ENCODE measurements around the gene DNAH17. TPM values are rescaled to one million over a fixed set of nuclear protein-coding genes. Genes with fewer than 3 reads are reported as not detected.

The DNAH17 gene, protein sequence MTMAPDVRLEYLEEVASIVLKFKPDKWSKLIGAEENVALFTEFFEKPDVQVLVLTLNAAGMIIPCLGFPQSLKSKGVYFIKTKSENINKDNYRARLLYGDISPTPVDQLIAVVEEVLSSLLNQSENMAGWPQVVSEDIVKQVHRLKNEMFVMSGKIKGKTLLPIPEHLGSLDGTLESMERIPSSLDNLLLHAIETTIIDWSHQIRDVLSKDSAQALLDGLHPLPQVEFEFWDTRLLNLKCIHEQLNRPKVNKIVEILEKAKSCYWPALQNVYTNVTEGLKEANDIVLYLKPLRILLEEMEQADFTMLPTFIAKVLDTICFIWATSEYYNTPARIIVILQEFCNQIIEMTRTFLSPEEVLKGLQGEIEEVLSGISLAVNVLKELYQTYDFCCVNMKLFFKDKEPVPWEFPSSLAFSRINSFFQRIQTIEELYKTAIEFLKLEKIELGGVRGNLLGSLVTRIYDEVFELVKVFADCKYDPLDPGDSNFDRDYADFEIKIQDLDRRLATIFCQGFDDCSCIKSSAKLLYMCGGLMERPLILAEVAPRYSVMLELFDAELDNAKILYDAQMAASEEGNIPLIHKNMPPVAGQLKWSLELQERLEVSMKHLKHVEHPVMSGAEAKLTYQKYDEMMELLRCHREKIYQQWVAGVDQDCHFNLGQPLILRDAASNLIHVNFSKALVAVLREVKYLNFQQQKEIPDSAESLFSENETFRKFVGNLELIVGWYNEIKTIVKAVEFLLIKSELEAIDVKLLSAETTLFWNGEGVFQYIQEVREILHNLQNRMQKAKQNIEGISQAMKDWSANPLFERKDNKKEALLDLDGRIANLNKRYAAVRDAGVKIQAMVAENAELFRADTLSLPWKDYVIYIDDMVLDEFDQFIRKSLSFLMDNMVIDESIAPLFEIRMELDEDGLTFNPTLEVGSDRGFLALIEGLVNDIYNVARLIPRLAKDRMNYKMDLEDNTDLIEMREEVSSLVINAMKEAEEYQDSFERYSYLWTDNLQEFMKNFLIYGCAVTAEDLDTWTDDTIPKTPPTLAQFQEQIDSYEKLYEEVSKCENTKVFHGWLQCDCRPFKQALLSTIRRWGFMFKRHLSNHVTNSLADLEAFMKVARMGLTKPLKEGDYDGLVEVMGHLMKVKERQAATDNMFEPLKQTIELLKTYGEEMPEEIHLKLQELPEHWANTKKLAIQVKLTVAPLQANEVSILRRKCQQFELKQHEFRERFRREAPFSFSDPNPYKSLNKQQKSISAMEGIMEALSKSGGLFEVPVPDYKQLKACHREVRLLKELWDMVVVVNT (N-terminal part only)
- total RNA-seq (2014; rRNA removed; shearing (Covaris generic)): 0.02 TPM in 1 of 2 replicates, not detected in the other

DNA sequence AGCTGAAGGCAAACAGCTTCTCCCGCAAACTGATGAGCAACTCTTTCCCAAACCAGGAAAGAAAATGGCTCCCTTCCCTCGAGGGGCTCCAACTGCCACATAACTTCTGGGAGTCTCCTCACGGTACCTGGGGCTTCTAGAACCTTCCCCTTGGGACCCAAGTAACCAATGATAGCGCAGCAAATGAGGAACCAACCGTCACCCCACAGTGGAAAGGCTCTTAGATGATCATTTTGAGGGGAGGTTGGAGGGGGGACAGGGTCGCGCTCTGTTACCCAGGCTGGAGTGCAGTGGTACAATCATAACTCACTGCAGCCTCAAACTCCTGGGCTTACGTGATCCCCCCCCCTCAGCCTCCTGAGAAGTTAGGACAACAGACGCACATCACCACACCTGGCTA, at the start of gene DNAH17:
TSS of gene DNAH17 (minus strand) at position 101 of the 400 bp plus-strand sequence. CDS start 2,339 bp downstream, outside the sequence.
- DNase-seq (ENCODE audit: low spot score): no peak

DNA sequence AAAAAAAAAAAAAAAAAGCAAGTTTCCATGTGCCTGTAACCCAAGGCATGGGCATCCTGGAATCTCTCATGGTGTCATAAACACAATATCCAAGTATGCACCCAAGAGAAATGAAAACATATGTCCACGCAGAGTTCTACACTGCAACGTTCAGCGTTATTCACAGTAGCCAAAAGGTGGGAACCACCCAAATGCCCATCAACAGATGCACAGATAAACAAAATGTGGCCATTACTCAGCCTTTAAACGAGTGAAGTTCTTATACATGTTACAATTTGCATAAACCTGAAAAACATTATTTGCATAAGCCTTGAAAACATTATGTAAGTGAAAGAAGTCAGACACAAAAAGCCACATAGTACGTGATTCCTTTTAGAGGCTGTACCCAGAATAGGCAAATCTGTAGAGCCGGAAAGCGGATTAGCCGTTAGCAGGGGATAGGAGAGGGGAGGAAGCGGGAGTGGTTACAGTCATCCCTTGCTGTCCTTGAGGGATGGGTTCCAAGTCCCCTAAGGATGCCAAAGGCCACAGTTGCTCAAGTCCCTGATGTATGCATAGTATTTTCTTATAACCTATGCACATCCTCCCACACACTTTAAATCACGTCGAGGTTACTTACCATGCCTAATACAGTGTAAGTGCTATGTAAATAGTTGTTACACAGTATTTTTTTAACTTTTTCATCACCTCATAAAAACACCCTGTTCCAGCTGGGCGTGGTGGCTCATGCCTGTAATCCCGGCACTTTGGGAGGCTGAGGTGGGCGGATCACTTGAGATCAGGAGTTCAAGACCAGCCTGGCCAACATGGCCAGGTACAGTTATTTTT, 47.3 kb upstream of the DNAH17 start:
- no peak for DNase-seq (ENCODE audit: low spot score)

DNA sequence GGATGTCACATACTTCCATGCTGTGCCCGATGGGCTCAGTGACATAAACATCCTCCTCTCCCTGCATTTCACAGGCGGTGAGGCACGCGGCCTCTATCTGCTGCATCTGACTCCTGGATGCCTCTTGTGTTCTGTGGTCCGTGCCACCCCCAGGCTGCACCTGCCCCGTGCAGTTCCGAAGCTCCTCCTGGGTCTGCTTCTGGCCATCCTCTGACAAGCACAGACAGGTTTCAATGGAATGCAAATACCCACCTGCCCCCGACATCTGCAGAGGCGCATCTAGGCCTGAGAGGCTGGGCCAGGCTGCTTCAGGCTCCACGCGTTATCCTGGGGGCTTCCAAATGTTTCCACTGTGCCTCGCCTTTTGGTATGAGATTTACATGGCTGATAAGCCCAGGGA, 46.3 kb upstream of the DNAH17 start:
- DNase-seq (ENCODE audit: low spot score): no peak

DNA sequence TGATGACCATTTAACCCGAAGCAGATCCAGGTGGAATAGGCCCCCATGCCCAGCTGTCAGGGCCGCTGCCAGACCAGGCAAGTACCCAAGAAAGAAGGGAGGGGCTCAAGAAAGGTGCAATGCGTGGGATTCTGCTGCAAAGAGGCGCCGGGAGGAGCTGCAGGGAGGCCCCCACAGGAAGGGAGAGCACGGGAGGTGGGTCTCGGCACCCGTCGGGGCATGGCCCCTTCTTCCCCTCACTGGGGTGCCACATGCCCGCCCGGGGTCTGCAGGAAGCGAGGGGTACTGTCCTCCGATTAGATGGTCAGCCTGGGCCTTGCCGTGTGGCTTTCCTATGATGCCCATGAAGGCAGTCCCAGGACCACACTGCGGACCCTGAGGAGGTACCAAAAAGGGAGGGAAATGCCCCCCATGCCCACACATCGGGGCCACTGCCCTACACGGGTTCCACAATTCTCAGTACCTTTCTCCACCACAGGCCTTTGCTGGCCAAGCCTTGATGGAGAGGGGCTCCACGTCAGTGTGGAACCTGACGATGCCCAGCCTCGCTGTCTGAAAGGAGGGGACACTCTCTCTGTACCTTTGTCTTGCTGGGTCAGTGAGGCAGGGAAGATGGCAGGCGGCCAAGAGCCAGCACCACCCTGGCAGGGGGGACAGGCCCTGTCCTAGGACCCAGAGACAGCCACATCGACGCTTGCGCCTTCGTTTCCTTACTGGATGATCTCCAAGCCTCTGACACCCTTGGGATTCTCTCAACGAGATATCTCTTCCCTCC, 45.5 kb upstream of the DNAH17 start:
- DNase-seq (ENCODE audit: low spot score): no peak

DNA sequence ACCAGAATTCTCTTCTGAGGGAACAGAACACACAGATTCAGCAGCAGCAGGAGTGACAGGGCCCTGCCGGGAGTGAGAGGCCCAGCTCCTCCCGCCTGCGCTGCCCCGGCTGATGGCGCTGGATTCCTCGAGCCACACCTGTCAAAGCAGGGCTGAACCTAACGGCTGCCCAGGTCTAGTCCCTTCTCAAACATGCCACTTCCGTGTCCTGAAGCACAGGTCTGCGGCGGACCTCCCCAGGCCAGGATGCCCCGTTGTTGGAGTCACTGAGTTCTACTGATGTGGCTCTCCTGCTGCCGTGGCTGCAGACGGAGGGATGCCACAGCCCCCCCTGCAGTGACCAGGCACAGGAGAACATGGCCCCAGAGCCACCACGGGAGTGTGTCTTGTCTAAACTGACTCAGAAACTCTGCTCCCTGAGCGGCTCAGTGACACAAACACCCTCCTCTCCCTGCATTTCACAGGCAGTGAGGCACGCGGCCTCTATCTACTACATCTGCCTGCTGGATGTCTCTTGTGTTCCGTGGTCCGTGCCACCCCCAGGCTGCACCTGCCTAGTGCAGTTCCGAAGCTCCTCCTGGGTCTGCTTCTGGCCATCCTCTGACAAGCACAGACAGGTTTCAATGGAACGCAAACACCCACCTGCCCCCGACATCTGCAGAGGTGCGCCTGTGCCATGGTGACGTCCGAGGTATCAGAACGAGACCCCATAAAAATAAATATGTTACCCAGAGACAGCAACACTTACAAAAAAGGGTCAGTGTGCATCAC, 44.7 kb upstream of the DNAH17 start:
- DNase-seq (ENCODE audit: low spot score): no peak

DNA sequence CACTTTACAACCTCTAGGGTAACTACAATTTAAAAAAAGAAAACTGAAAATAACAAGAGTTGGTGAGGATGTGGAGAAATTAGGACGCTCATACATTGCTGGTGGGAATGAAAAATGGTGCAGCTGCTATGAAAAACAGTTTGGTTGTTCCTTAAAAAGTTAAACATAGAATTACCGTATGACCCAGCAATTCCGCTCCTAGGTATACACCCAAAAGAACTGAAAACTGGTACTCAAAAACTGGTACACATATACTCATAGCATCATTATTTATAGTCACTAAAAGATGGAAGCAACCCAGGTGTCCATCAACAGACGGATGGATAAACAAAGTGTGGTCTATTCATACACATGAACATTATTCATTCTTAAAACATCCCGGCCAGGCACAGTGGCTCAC, 42.9 kb upstream of the DNAH17 start:
- DNase-seq (ENCODE audit: low spot score): no peak

DNA sequence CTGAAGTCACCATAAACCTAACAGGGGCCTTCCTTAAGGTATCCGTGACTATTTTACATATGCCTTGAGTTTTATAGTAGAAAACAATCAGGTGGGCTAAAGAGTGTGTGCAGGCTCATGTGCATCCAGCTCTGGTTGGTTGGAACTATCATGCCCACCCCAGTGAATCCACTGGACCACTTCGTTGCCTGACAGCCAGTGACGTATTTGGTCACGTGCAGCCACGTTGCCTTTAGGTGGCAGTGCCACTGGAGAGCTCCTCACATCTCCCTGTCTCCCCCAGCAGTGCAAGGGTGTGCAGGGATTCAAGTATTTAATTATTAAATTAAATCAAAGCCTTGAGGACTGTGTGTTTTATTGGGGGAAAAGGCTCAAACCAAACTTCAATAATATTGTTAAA, 42.1 kb upstream of the DNAH17 start:
- no peak for DNase-seq (ENCODE audit: low spot score)

DNA sequence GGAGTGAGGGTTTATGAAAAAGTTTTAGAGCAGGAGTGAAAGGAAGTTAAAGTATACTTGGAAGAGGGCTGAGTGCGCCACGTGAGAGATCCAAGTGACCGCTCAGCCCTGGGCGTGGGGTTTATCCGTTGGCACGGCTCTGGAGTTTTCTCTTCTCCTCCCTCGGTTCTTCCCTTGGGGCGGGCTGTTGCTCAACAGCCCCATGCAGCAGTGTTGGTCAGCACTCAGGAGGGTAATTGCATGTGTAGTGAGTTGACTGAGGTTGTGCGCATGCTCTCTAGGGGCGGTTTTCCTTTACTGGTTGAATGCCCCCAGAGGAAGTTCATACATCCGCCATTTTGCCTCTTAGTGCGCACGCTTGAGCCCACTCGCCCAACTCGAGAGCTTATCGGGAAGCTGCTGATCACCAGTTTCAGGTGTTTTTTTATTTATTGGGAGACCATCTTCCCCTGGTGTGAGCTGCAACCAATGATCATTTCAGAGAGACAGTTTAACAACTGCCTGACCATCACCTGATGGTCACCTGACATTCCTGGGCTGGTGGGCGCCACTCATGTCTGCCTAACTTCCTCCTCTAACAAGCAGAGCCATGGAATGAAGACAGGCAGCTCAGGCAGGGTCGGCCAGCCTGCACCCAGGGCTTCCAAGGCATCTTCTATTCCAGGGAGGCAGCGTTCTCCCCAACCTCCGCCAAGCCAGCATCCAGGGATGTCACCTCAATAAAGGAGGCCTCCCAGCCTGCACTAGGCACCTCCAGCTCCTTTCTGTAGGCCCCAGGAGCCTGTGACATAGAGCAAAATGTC, 41.3 kb upstream of the DNAH17 start:
- DNase-seq (ENCODE audit: low spot score): no peak

DNA sequence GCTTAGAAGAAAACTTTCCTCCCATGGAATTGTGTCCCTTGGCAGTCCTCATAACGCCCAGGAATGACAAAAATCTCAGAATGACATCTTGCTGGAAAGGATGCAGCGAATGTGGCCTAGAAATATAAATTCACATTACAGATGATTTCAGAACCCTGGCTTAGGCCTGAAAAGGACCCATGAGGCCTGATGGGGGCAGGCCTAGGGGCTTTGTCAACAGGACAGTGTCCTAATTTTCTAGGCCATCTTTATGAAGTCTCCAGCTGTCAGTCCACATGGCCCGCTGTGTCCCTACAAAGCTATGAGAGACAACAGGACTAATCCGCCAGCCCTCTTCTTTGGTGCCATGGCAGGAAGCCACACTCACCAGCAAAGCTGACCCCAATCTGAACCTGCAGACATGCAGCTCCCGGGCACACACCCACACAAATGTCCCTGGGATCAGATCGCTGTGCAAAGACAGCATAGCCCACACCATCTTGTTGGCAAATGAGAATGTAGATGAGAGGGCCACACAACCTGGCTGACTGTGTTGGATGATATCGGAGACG, 40.4 kb upstream of the DNAH17 start:
- no peak for DNase-seq (ENCODE audit: low spot score)

DNA sequence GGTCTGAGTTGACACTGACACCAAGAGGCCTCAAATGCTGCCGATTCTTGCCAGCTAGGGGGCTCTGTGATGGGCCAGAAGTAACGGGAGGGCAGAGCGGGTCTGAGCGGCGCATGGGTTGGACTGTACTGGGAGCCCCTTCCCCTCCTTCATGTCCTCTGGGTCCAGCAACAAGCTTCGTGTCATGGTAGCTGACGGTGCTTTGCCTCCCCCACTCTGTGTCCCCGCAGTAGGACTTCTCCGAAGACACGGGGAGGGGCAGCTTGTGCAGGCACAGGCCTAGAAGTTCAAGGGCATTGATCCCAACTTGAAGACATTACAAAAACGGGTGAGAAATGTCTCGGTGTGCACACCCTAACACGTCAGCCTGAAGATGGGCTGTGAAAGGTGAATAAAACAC, 39.8 kb upstream of the DNAH17 start:
- DNase-seq (ENCODE audit: low spot score): no peak

DNA sequence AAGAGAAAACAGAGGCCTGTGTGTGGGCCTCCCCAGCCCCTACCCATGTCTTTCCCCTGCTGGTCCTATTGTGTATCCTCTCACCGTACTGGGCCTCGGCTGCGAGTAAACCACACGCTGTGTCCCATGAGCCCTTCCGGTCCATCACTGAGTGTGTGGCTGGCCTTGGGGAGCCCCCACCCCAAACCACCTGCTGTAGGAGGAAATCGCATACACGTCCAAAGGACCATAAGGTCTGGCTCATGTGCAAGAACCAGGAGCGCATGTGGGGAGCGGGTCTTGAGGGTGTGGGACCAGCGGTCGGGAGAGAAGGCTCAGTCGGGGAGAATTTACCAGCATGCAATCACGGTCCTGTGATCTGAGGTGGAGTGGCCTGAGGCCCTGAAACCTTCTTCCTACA, 38.4 kb upstream of the DNAH17 start:
- DNase-seq (ENCODE audit: low spot score): no peak

DNA sequence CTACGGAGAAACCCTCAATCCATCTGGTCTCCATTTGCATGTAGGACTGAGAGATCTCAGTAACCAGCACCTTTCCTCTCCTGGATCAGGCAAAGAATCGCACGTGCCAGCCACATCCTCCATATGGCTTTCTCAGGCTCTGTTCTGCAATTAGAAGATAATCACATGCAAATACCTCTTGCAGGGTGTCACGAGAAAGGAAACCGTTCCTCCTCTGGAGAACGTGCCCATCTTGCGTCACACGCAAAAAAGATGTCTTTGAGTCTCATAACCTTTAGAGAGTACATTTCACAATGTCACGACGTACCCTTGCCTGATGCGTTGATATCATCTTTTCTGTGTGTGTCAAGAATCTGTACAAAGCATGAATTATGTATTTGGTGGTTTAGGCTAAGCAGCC, 36.2 kb upstream of the DNAH17 start:
- DNase-seq (ENCODE audit: low spot score): no peak

DNA sequence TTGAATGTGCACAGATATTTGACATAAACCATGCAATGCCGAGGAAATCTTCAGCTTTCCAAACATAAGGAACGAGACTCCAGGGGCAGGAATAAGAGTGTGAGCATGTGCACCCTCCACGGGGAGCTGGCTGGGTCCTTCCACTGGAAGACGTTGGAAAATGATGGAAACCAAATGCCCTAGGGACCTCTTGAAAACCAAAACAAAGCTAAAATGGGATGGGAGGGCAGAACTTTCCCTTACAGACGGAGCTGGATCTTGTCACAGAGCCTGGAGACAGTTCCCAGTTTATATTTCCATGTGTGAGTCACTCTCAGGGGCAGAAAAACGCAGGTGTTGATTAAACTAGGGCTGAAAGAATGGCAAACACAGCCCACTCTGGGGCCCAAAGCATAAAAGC, 34.4 kb upstream of the DNAH17 start:
- no peak for DNase-seq (ENCODE audit: low spot score)

DNA sequence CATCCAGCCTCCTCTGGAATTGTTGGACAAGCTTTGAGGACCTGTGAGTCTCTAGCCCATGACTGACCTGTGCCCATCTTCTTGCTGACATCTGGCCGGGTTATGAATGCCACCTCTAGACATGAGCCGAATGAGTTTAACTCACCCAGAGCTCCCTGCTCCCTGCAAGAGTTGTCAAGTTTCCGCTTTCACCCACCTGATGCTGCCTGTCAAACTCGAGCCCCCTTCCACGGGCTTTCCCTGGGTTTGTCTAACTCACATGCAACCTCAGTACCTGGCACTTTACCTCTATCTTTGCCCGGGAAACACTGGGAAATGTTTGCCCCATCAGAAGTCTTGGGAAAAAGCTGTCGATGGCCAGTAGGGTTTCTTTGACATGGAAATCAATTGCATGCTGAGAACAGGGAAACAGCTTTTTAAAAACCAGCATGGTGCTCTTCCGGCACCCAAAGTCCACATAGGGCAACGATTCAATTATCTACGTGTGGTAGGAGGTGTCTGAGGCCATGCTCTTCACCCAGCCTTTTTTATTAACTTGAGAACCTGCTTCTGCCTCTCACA, 33.8 kb upstream of the DNAH17 start:
- no peak for DNase-seq (ENCODE audit: low spot score)

DNA sequence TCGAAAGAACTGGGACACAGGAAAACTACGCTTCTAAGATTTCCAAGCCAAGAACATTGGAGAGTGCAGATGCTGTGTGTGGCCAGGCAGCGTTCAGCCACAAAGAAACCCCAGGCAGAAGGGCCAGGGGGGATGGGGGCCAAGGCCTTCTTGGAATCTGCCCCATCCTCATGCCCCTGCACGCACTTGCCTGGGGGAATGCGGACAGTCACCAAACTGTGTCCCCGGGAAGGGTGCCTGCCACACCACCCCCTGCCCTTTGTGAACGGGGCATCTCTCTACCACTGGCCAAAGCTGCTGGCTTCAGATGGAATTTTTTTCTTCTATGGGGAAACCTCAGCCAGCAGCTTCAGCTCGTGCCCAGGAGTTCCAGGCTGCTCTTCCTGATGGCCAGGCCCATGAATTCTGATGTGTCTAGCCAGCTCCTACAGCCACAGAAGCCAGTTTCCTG, 32.0 kb upstream of the DNAH17 start:
- no peak for DNase-seq (ENCODE audit: low spot score)

DNA sequence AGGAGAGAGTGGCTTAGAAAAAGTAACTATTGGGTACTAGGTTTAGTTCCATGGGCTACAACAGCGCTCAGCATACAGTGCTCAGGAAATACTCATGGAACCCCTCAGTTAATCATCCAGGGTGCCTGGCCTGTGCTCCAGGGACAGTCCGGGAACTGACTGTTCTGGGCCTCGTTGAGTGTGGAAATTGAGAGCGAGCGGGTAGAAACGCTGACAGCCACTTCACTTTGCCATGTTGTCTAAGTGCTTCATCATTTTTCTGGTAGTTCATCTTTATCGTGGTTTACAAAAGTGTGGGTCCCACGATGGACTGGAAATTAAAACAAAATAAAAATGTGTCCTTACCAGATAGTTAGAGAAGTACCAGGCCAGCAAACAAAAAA, 31.6 kb upstream of the DNAH17 start:
- DNase-seq (ENCODE audit: low spot score): no peak

DNA sequence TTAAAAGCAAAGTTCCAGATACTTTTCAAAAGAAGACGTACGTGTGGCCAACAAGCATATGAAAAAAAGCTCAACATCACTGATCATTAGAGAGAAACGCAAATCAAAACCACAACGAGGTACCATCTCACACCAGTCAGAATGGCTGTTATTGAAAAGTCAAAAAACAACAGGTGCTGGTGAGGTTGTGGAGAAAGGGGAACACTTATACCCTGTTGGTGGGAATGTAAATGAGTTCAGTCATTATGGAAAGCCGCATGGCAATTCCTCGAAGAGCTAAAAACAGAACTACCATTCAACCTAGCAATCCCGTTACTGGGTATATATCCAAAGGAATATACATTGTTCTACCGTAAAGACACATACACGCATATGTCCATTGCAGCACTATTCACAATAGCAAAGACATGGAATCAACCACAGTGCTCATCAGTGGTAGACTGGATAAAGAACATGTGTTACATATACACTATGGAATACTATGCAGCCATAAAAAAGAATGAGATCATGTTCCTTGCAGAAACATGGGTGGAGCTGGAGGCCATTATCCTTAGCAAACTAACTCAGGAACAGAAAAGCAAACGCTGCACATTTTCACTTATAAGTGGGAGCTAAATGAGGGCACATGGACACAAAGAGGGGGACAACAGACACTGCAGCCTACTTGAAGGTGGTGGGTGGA, 31.1 kb upstream of the DNAH17 start:
- no peak for DNase-seq (ENCODE audit: low spot score)
